Activated gamma-delta T cell (primary cell): ENCODE results near the gene KLHDC7B.

Experiments used
- DNase-seq: peaks from one replicate; lab custom pipeline; 2025; lab: John Stamatoyannopoulos, UW

The KLHDC7B gene

GRCh38 chr22:50548040-50548920 lies 2.6 kb downstream of the KLHDC7B start:
- DNase-seq = no peak

- no peak for DNase-seq
Observed at GRCh38 chr22:50548921-50549790, 3.5 kb downstream of the KLHDC7B start.

GRCh38 chr22:50550395-50550794 lies 4.7 kb downstream of the KLHDC7B start:
- no peak for DNase-seq

- no peak for DNase-seq
Observed at GRCh38 chr22:50551160-50551752, 5.6 kb downstream of the KLHDC7B start.

GRCh38 chr22:50553310-50553709 lies 7.6 kb downstream of the KLHDC7B start:
- DNase-seq = no peak

GRCh38 chr22:50556703-50557102 lies 11.0 kb downstream of the KLHDC7B start:
- DNase-seq = no peak

GRCh38 chr22:50560034-50560433 lies 14.3 kb downstream of the KLHDC7B start:
- no peak for DNase-seq

- DNase-seq = peak; percentile 38
Observed at GRCh38 chr22:50561401-50562358, 16.0 kb downstream of the KLHDC7B start.

- peak; percentile 90 for DNase-seq
Observed at GRCh38 chr22:50562523-50563412, 17.1 kb downstream of the KLHDC7B start, which contains the start of gene SYCE3. SYCE3 (minus strand) TSS chr22:50562919; CDS start chr22:50556405, 6,514 bp downstream.

- DNase-seq = no peak
Observed at GRCh38 chr22:50563413-50564160, 17.9 kb downstream of the KLHDC7B start.

- no peak for DNase-seq
Observed at GRCh38 chr22:50564289-50564688, 18.6 kb downstream of the KLHDC7B start.

GRCh38 chr22:50567721-50568252 lies 22.1 kb downstream of the KLHDC7B start:
- no peak for DNase-seq

- DNase-seq = no peak
Observed at GRCh38 chr22:50568626-50569025, 22.9 kb downstream of the KLHDC7B start.

GRCh38 chr22:50569041-50569459 lies 23.4 kb downstream of the KLHDC7B start:
- DNase-seq = no peak

- no peak for DNase-seq
Observed at GRCh38 chr22:50569896-50570535, 24.3 kb downstream of the KLHDC7B start.

- DNase-seq = no peak
Observed at GRCh38 chr22:50570861-50571260, 25.2 kb downstream of the KLHDC7B start.

GRCh38 chr22:50571264-50572175 lies 25.8 kb downstream of the KLHDC7B start:
- DNase-seq = no peak
